ENCODE results near the gene RGS6.

The RGS6 gene

GRCh38 chr14:72024043-72024407 is 91.8 kb downstream of the RGS6 start:
- Histone ChIP-seq H3K36me3 (no peaks in the 10 kb centered on the region), H3K4me3 (ENCODE audit: low read depth in 1 of 2, low read length in 1 of 2) (no peak overlapping the region), H3K27me3 (no peaks in the 10 kb centered on the region), H3K9me3 (no peaks in the 10 kb centered on the region), H3K27ac (no peak overlapping the region), H3K4me1 (ENCODE audit: control insufficient read depth in 1 of 2, insufficient read depth in 1 of 2, low read depth in 1 of 2, low read length in 1 of 2) (no peaks in the 10 kb centered on the region)
- no peak for TF ChIP-seq CTCF (IDR thresholded peaks at IDR 0.05)

- no peak for TF ChIP-seq CTCF (IDR thresholded peaks at IDR 0.05)
- H3K27me3 ChIP-seq: no peaks in the 10 kb centered on the region
- no peaks in the 10 kb centered on the region for H3K36me3 ChIP-seq
- H3K9me3 ChIP-seq: no peaks in the 10 kb centered on the region
- H3K27ac ChIP-seq: no peak overlapping the region
- H3K4me3 ChIP-seq (ENCODE audit: low read depth in 1 of 2, low read length in 1 of 2): no peak overlapping the region
- no peaks in the 10 kb centered on the region for H3K4me1 ChIP-seq (ENCODE audit: control insufficient read depth in 1 of 2, insufficient read depth in 1 of 2, low read depth in 1 of 2, low read length in 1 of 2)
Observed at GRCh38 chr14:72024504-72024903, 92.3 kb downstream of the RGS6 start.

- H3K36me3 ChIP-seq: no peaks in the 10 kb centered on the region
- no peak overlapping the region for H3K4me3 ChIP-seq (ENCODE audit: low read depth in 1 of 2, low read length in 1 of 2)
- no peaks in the 10 kb centered on the region for H3K4me1 ChIP-seq (ENCODE audit: control insufficient read depth in 1 of 2, insufficient read depth in 1 of 2, low read depth in 1 of 2, low read length in 1 of 2)
- no peak overlapping the region for H3K27ac ChIP-seq
- TF ChIP-seq CTCF (IDR thresholded peaks at IDR 0.05): no peak
- H3K27me3 ChIP-seq: no peaks in the 10 kb centered on the region
- no peaks in the 10 kb centered on the region for H3K9me3 ChIP-seq
Observed at GRCh38 chr14:72026536-72026935, 94.3 kb downstream of the RGS6 start.

- no peak overlapping the region for H3K27ac ChIP-seq
- no peaks in the 10 kb centered on the region for H3K9me3 ChIP-seq
- no peak overlapping the region for H3K4me3 ChIP-seq (ENCODE audit: low read depth in 1 of 2, low read length in 1 of 2)
- H3K36me3 ChIP-seq: no peaks in the 10 kb centered on the region
- H3K4me1 ChIP-seq (ENCODE audit: control insufficient read depth in 1 of 2, insufficient read depth in 1 of 2, low read depth in 1 of 2, low read length in 1 of 2): no peaks in the 10 kb centered on the region
- TF ChIP-seq CTCF (IDR thresholded peaks at IDR 0.05): no peak
- no peaks in the 10 kb centered on the region for H3K27me3 ChIP-seq
Observed at GRCh38 chr14:72027061-72027460, 94.8 kb downstream of the RGS6 start.

GRCh38 chr14:72033365-72033764 is 101.1 kb downstream of the RGS6 start:
- Histone ChIP-seq H3K36me3 (no peaks in the 10 kb centered on the region), H3K9me3 (no peaks in the 10 kb centered on the region), H3K4me3 (ENCODE audit: low read depth in 1 of 2, low read length in 1 of 2) (no peak overlapping the region), H3K4me1 (ENCODE audit: control insufficient read depth in 1 of 2, insufficient read depth in 1 of 2, low read depth in 1 of 2, low read length in 1 of 2) (no peaks in the 10 kb centered on the region), H3K27ac (no peak overlapping the region), H3K27me3 (no peaks in the 10 kb centered on the region)
- TF ChIP-seq CTCF (IDR thresholded peaks at IDR 0.05): no peak

- Histone ChIP-seq H3K4me1 (ENCODE audit: control insufficient read depth in 1 of 2, insufficient read depth in 1 of 2, low read depth in 1 of 2, low read length in 1 of 2) (no peaks in the 10 kb centered on the region), H3K36me3 (no peaks in the 10 kb centered on the region), H3K27ac (no peak overlapping the region), H3K9me3 (no peaks in the 10 kb centered on the region), H3K4me3 (ENCODE audit: low read depth in 1 of 2, low read length in 1 of 2) (no peak overlapping the region), H3K27me3 (no peaks in the 10 kb centered on the region)
- no peak for TF ChIP-seq CTCF (IDR thresholded peaks at IDR 0.05)
Observed at GRCh38 chr14:72040528-72040927, 108.3 kb downstream of the RGS6 start.

All from neutrophil (primary cell).